Endometrial microvascular endothelial cells (primary cell): Measurements from ENCODE around the gene CLECL1. TPM values are rescaled to one million over a fixed set of nuclear protein-coding genes. Genes with fewer than 3 reads are reported as not detected.

Experiments
- in situ Hi-C: cut with HindIII; loops from 2 replicates; pipeline ENCODE4 v1.10.0; 2017; ENCODE audit warnings: low sequenced_read_pairs, low pct_unique_long_range_greater_than_20kb; ENCODE audit errors: inconsistent ontology term
- total RNA-seq: library from RNA; depleted of rRNA; stranded (reverse); fragments of >200 nt; gene quantifications from one replicate; pipeline ENCODE4 v1.2.3, GENCODE V29; 2015; ENCODE audit errors: inconsistent ontology term

Gene CLECL1
- total RNA-seq, 1 donor from 2014 or later, result not detected

DNA sequence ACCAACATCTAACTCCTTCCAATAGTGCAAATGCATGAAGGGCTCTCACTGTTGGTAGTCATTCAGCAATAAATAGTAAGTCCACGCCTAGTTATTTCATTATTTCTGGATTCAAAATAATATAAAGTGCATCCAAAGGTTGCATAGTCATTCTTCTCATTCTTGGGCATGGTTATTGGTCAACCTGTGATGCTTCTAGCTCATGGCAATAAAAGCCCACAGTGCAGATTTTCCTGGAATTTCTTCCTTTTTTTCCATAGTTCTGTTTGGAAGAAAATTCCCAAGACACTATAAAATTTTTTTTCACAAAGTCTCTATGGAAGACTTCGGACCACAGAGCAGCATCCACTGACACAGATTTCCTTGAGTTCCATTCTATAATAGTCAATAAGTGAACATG is 20.2 kb upstream of the CLECL1 start:
- in situ Hi-C loops, result no loop called here

- in situ Hi-C loops, result no loop called here
Observed at GRCh38 chr12:9752145-9752933, 19.4 kb upstream of the CLECL1 start.

GRCh38 chr12:9751204-9752144 is 18.6 kb upstream of the CLECL1 start:
- in situ Hi-C loops, result no loop called here

DNA sequence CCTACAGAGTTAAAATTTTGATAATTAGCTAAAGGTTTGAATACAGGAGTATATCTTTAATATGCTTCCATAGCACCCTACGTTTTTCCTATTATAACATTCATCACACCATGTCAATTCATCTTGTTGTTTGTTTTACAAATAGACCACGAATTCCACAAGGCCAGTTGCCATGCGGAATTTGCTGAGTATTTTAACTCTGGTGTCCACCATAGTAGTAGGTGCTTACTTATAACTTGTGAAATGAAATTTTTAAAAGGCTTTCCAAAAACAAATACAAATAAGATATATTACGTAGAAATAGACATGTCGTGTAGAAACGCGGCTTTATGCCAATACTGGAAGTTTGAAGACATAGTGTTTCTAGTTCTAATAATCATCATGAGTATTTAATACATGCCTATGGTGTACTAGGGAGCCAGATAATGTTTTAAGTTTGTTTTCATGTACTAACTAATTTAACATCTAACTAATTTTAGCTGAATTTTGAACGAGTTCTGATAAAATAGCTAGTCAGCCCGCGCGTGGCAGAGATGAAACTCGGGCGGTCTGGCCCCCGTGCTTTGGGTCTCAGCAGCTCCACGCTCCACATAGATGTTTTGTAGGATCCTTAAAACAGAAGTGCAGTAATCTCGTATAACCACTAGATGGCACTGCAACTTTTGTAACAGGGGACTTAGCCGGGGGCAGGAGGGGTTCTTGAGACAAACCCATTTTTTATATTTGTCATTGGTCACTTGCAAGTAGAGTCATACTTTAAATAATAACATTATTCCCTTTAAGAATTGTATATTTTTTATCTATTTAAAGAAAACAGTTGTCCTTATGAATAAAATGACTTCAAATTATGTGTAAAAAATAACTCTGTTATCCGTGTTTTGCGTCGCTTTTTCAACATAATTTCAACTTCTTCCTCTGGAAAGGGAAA is 17.6 kb upstream of the CLECL1 start:
- in situ Hi-C loops, result no loop called here

- in situ Hi-C loops, result loop anchor here (25.0 kb wide), 1 partner anchor 413 kb away; the partner anchor contains the start of gene OLR1
Observed at GRCh38 chr12:9749640-9750039, 16.7 kb upstream of the CLECL1 start.

- in situ Hi-C loops, result loop anchor here (25.0 kb wide), 1 partner anchor 417 kb away; the partner anchor contains the start of gene OLR1
Observed at GRCh38 chr12:9745199-9745598, 12.3 kb upstream of the CLECL1 start.

DNA sequence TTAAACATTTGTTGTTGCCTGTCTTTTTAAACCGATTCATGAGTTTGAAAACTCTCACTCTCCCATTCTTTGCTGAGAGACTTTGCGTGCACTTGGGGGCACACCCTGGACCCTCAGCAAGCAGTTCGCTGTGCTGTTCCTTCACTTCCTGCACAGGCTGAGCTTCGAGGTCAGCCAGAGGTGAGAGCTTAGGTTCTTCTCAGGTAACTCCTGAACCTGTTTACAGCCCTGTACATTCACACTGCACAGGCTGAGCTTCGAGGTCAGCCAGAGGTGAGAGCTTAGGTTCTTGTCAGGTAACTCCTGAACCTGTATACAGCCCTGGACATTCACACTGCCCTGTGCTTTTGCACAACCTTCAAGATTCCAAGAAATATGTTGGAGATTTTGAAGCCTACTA is 9.8 kb upstream of the CLECL1 start:
- in situ Hi-C loops, result loop anchor here (25.0 kb wide), 1 partner anchor 420 kb away; the partner anchor contains the start of gene OLR1

- in situ Hi-C loops, result loop anchor here (25.0 kb wide), 1 partner anchor 421 kb away; the partner anchor contains the start of gene OLR1
Observed at GRCh38 chr12:9741726-9742125, 8.8 kb upstream of the CLECL1 start.

- in situ Hi-C loops, result loop anchor here (25.0 kb wide), 1 partner anchor 422 kb away; the partner anchor contains the start of gene OLR1
Observed at GRCh38 chr12:9740106-9740750, 7.3 kb upstream of the CLECL1 start.

- in situ Hi-C loops, result loop anchor here (25.0 kb wide), 1 partner anchor 423 kb away; the partner anchor contains the start of gene OLR1
Observed at GRCh38 chr12:9739404-9740105, 6.7 kb upstream of the CLECL1 start.

GRCh38 chr12:9738905-9739304 is 6.0 kb upstream of the CLECL1 start:
- in situ Hi-C loops, result loop anchor here (25.0 kb wide), 1 partner anchor 423 kb away; the partner anchor contains the start of gene OLR1

GRCh38 chr12:9736936-9737705 is 4.2 kb upstream of the CLECL1 start:
- in situ Hi-C loops, result loop anchor here (25.0 kb wide), 1 partner anchor 425 kb away; the partner anchor contains the start of gene OLR1

GRCh38 chr12:9735601-9736000 is 2.7 kb upstream of the CLECL1 start:
- in situ Hi-C loops, result loop anchor here (25.0 kb wide), 1 partner anchor 427 kb away; the partner anchor contains the start of gene OLR1

DNA sequence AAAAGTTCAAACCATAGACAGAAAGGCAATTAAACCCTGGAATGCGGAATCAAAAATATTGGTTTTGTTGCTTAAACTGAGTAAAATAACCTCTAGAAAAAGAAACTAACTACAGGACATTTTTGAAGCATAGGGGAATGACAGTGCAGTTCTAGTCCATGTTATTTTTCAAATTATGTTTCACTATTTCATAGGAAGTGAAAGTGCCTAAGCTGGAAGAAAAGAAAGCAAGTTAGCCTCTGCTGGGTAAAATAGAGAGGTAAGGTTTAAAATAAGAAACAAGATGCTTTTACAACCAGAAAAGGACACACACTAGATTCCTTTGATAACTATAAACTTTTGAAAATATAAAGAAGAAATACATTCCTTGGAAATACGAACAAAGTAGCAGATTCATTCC is 1.1 kb downstream of the CLECL1 start:
- in situ Hi-C loops, result loop anchor here (25.0 kb wide), 1 partner anchor 431 kb away; the partner anchor contains the start of gene OLR1

GRCh38 chr12:9731393-9731792 is 1.5 kb downstream of the CLECL1 start:
- in situ Hi-C loops, result loop anchor here (25.0 kb wide), 1 partner anchor 431 kb away; the partner anchor contains the start of gene OLR1

GRCh38 chr12:9730591-9730990 is 2.3 kb downstream of the CLECL1 start:
- in situ Hi-C loops, result loop anchor here (25.0 kb wide), 1 partner anchor 432 kb away; the partner anchor contains the start of gene OLR1
